ENCODE measurements around the gene AQP1.

AQP1 gene

GRCh38 chr7:30922596-30922995 lies 10.9 kb downstream of the AQP1 start:
- no peak for DNase-seq

DNA sequence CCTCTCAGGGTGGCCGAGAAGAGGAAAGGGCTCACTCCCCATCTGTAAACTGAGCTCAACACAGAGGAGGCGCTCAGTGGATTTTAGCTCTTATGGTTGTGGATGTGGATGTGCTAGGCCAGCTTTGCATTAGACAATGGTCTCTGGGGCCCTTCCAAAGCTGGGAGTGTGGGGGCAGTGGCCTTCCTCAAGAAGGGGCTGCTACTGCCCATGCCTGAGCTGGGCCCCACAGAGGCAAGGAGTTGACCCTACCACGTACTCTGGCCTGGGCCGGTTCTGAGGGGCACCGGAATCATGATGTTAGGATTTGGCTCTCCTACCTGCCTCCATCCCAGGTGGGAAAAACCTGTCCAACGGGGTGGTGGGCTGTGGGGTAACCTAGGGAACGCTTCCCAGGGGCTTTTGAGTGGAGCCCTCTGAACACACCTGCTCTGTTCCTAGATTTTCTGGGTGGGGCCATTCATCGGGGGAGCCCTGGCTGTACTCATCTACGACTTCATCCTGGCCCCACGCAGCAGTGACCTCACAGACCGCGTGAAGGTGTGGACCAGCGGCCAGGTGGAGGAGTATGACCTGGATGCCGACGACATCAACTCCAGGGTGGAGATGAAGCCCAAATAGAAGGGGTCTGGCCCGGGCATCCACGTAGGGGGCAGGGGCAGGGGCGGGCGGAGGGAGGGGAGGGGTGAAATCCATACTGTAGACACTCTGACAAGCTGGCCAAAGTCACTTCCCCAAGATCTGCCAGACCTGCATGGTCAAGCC lies 11.5 kb downstream of the AQP1 start:
- no peak for DNase-seq

DNA sequence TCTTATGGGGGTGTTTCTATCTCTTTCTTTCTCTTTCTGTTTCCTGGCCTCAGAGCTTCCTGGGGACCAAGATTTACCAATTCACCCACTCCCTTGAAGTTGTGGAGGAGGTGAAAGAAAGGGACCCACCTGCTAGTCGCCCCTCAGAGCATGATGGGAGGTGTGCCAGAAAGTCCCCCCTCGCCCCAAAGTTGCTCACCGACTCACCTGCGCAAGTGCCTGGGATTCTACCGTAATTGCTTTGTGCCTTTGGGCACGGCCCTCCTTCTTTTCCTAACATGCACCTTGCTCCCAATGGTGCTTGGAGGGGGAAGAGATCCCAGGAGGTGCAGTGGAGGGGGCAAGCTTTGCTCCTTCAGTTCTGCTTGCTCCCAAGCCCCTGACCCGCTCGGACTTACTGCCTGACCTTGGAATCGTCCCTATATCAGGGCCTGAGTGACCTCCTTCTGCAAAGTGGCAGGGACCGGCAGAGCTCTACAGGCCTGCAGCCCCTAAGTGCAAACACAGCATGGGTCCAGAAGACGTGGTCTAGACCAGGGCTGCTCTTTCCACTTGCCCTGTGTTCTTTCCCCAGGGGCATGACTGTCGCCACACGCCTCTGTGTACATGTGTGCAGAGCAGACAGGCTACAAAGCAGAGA lies 12.2 kb downstream of the AQP1 start:
- no peak for DNase-seq

DNA sequence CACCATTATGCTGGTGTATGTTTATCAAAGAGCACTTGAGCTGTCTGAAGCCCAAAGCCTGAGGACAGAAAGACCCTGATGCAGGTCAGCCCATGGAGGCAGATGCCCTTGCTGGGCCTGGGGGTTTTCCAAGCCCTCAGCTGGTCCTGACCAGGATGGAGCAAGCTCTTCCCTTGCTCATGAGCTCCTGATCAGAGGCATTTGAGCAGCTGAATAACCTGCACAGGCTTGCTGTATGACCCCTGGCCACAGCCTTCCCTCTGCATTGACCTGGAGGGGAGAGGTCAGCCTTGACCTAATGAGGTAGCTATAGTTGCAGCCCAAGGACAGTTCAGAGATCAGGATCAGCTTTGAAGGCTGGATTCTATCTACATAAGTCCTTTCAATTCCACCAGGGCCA lies 13.0 kb downstream of the AQP1 start:
- no peak for DNase-seq

GRCh38 chr7:30925117-30925516 lies 13.5 kb downstream of the AQP1 start:
- no peak for DNase-seq

DNA sequence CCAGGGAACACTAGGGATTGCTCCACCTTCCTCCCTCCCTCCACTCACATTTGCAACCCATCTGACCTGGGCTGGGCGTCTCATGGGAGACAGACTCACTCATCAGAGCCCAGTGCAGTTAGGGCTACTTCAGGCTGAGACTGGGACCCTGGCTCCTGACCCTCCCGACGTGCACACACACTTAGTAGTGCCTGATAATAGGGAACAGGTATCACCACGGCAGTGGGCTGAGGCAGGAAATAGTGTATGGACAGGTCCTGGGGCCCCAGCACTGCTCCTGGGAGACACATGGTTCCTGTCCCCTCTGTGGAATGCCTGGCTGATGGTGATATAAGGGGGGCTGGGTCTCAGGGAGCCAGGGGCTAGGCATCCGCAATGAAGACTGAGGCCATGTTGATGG lies 14.3 kb downstream of the AQP1 start:
- DNase-seq = no peak

DNA sequence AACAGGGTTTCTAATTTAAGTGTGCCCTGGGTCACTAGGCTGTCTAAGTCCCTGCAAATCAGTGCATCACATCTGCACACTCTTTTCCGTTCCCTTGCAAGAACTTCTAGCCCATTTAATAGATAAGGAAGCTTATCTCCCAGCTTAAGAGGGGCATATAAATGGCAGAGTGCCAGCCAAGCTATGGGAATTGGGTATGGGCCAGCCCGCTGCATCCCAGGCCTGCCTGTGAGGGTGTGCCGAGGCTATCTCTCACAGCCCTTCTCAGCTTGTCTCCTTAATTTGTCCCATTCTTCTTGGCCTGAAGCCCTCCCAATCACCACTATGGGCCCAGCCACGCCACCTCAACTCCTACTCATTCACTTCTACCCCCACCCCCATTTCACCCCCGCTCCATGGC lies 14.7 kb downstream of the AQP1 start:
- DNase-seq = no peak

- no peak for DNase-seq
These were observed 15.4 kb downstream of the AQP1 start for GRCh38 chr7:30927040-30927439.

- no peak for DNase-seq
These were observed 15.9 kb downstream of the AQP1 start for GRCh38 chr7:30927559-30927958.

DNA sequence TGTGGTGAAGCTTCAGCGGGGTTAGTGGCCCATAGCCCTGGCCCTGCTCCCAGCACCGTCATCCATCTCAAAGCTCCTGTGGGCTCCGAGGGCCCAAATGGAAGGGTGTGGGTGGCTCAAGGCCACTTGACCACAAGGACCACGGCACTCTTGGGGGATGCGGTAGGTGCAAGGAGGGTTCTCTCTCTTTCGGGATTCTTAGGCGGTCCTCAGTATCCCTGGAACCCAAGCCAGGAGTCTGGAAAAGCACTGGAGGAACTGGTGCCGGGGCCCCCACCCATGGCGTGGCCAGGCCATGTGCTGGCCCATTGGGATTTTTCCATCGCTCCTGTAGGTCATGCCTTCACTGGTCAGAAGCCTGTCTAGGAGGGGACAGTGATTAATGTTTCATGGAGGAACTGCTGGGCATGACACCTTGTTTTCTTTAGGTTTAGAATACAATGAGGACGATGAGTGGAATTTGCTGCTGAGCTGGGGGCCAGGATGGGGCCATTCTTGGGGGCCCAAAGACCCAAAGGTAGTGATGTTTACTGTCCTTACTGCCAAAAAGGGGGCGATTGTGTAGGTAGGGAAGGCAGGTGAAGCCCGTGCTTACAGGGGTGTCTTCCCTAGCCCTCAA lies 16.7 kb downstream of the AQP1 start:
- DNase-seq = no peak

DNA sequence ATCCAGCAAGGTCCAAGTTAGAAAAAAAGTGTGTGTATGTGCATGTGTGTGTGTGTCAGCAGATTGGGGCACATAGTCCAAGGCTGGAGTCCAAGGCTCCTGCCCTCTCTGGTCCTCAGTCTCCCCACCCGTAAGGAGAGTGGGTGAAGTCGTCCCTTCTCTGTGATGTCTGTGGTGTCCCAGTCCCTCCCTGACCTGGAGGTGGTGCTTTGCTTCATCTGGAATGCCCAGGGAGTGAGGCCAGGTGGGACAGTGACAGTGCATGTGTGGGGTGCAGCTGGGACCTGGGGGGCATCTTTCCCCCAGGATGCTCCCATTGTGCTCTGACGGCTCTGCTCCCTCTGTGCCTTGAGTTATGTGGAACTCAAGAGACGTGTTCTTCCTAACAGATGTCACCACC lies 18.0 kb downstream of the AQP1 start:
- DNase-seq = no peak

DNA sequence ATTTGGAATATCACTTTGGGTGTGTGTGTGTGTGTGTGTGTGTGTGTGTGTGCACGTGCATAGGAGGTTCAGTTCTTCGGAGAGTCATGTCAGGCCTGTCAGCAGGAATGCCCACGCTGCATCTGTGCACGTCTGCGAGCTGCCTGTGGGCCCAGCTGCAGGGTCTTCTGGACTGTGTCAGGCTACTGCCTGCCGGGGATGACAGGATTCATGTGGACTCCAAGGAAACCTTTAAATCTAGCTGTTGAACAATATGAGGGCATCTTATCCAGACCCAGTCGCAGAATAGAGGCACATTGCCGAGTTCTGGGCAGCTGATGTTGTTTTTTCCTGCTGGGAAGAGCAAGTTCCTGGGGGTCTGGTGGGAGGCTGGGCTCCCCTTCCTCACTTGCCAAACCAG lies 19.0 kb downstream of the AQP1 start:
- no peak for DNase-seq

DNA sequence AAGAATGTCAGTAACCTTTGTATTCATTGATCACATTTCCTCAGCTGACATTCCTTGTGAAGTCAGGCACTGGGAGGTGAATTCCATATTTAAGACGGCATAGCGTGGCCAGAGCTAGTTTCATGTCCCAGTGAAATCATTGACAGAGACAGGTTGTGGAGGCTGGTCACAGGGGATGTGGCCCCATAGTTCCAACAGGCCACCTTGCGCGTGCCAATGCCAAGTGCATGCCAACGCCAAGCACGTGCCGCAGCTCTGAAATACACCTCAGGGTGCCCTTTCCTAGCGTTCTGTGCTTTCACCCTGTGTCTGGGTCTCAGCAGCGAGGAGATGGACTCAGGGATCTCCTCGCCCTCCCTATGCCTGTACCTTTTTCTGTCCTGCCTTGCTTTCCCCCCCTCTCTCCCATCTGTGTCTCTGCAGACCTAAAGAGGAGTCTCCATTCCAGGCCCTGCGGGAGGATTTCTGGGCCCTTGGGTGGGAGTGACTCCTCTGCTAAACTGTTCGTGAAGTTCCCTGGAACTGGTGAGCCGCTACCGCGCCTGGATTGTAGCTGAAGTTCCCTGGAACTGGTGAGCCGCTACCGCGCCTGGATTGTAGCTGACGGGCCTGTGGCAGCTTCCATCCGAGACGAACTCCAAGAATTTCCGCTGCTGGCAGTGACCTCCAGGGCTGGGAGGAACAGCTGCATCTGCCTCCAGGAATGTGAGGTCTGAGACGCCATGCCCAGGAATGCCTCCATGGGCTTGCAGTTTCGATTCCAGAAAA lies 19.7 kb downstream of the AQP1 start:
- no peak for DNase-seq

DNA sequence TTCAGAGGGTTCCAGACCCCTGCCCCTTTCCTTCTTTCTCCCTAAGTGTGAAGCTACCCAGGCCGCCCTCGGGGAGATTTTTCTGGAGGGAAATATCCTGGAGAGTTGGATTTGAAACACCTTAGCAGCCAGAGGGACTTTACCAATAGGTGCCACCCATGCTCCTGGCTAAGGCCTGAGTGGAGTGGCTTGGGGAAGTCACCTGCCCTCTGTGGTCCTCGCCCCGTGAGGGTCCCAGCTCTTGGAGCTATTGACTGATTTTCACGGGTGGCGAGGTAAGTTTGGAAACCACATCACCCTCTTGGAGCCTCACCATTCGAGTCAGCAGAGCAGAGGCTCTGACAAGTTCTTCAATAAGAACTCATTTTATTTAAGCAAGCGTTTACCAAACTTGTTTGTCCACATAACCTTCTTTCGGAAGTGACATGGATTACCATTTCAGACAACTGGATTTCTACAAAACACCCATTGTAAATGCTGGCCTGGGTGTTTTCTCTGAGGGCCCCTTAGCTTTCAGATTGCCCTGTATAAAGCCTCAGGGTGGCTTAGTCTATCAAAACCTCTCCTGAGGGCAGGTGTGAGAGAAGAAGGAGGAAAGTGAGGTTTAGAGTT lies 20.4 kb downstream of the AQP1 start:
- no peak for DNase-seq

DNA sequence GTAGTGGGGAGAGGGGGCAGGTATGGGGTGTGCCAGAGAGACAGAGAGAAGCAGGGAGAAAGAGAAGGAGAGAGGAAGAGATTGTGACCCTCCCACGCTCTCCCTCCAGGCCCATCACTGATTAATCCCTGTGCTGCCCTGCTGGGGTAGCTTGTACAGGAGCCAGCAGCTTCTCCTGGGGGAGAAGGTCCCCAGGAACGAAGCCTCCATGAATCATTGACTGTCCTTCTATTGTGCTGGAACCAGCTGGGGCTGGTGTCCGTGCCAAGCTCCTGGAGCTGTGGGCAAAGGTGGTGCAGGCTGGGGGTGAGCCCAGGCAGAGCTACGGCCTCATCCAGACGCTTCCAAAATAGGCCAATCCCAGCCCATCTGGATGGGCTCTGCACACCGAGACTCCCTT lies 20.9 kb downstream of the AQP1 start:
- DNase-seq = no peak

DNA sequence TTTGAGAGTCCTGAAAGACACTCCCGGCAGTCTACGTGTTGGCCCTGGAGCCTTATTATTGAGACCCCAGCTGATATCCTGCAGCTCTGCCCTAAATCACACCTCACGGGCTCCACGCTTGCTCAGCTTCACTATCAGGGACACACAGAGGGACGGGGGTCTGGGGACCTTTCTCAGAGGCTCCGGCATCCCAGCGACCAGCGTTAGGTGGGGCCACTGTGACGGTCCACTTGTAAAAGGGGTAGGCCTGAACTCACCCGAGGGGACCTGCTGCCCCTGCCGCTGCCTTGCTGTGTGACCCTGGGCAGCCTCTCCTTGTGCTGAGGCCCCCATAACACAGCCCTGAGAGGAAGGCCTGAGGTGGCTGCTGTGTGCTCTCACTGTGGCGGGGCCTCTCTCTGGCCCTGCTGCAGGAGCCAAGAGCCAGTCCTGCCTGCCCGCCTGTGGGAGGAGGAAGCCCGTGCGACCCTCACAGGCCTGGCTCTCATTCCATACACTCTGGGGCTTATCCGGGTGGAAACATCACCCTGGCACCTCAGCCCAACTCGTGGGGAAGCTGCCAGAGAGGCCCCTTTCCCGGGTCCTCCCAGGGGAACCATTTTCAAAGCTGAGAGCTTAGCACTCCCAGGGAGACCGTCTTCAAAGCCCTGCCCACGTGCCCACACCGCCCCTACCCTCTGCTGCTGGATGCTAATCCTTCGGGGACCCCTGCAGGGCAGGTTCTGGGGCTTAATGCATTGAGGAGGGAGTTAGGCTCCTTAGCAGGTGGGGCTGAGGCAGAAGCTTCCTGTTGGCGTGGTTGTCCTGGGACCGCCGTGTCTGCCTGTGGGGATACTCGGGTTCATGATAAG lies 21.7 kb downstream of the AQP1 start:
- DNase-seq = no peak

GRCh38 chr7:30934225-30934624 lies 22.6 kb downstream of the AQP1 start:
- no peak for DNase-seq

- no peak for DNase-seq
These were observed 23.3 kb downstream of the AQP1 start for GRCh38 chr7:30934732-30935568.

- no peak for DNase-seq
These were observed 23.9 kb downstream of the AQP1 start for GRCh38 chr7:30935569-30935877.

- no peak for DNase-seq
These were observed 25.1 kb downstream of the AQP1 start for GRCh38 chr7:30936650-30937245.

GRCh38 chr7:30937416-30937815 lies 25.8 kb downstream of the AQP1 start:
- DNase-seq = no peak

Data from CD4-positive, alpha-beta T cell treated with Interleukin-15 for 1 hour (primary cell).